VCaP (cell line): ENCODE measurements around the gene TNFRSF6B.
A peak's percentile ranks its signal among the peaks of the same experiment; 100 is the strongest.

ENCODE experiments used
- H3K27ac ChIP-seq: fragments of 450-650 bp; 2 replicates; pipeline ENCODE4 v1.5.1; 2017
- TF ChIP-seq, protein P1 (sequence below): fragments of 450-650 bp; conservative IDR thresholded peaks from 2 replicates; pipeline ENCODE4 v1.5.1; 2017; ENCODE audit warnings: mild to moderate bottlenecking, moderate library complexity

Gene TNFRSF6B

DNA sequence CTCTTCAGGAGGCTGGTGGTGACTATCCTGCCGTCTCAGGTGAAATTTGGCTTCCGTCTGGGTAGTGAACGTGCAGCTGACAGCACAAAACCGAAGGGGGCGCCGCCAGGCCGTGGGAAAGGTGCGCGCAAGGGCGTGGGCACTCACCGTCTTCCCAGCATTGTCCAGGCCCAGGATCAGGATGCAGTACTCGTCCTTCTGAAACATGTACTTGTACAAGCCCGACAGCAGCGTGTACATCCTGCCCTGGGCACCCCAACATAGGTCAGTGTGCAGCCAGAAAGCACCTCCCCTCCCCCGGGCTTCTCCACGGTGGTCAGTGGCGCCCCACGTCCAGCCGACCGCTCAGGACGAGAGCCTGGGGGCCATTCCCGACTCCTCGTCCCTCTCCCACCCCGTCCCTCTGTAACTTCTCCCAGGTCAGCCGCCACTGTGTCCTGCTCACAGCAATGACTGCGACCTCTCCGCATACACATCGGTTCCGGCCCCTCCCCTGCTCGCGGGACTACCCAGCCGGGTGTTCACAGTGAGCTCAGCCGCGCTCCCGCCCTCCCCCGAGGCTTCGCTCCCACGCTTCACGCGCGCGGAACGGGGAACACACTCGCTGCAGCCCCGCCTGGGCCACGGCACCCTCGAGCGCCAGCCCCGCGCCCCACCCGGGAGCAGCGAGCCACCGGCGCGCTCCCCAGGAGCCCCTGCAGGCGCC is 10.6 kb downstream of the TNFRSF6B start:
- peak overlapping the region; percentile 96 for H3K27ac ChIP-seq
- TF ChIP-seq, protein P1, sequence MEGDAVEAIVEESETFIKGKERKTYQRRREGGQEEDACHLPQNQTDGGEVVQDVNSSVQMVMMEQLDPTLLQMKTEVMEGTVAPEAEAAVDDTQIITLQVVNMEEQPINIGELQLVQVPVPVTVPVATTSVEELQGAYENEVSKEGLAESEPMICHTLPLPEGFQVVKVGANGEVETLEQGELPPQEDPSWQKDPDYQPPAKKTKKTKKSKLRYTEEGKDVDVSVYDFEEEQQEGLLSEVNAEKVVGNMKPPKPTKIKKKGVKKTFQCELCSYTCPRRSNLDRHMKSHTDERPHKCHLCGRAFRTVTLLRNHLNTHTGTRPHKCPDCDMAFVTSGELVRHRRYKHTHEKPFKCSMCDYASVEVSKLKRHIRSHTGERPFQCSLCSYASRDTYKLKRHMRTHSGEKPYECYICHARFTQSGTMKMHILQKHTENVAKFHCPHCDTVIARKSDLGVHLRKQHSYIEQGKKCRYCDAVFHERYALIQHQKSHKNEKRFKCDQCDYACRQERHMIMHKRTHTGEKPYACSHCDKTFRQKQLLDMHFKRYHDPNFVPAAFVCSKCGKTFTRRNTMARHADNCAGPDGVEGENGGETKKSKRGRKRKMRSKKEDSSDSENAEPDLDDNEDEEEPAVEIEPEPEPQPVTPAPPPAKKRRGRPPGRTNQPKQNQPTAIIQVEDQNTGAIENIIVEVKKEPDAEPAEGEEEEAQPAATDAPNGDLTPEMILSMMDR, result peak; percentile 73

DNA sequence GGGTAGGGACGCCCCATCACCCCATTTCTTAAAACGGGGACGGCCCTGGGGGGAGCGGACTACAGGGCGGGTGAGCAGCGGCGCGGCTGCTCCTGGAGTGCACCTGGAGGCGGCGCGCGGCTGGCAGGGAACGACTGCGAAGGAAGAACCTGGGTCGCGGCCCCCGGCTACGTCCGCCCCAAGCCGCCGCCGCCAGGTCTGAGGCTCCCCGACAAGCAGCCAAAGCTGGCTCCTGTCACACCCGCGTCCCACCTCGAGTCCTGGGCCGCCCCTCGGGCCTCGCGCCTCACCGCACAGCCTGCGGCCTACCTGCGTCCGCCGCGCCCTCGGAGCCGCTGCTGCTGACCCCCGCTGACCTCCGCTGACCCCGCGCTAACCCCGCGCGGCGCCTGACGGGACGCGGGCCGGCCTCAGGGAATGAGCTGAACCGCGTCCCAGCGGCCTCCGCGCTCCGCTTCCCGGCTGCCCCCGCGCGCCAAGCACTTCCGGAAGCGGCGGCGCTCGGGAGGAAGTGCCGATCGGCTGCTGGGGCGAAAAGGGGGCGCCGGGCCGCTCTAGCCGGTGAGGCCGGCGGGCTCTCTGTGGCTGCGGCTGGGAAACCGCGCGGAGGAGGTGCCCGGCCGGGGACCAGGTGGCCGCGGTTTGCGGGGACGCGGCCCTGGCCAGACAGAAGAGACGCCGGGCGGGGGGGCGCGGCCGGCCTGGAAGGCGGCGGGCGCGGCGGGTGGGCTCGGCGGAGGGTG is 11.3 kb downstream of the TNFRSF6B start, which contains the start of the genes ARFRP1 and ZGPAT:
Gene ARFRP1 (minus strand): TSS at position 419 of the 743 bp plus-strand sequence. CDS start 885 bp downstream, outside the sequence.
Gene ZGPAT (plus strand): TSS at position 482 of the 743 bp plus-strand sequence. CDS start 542 bp downstream, outside the sequence.
- TF ChIP-seq, protein P1, result no peak
- H3K27ac ChIP-seq, result peak within 1 kb of the TSS; percentile 96

DNA sequence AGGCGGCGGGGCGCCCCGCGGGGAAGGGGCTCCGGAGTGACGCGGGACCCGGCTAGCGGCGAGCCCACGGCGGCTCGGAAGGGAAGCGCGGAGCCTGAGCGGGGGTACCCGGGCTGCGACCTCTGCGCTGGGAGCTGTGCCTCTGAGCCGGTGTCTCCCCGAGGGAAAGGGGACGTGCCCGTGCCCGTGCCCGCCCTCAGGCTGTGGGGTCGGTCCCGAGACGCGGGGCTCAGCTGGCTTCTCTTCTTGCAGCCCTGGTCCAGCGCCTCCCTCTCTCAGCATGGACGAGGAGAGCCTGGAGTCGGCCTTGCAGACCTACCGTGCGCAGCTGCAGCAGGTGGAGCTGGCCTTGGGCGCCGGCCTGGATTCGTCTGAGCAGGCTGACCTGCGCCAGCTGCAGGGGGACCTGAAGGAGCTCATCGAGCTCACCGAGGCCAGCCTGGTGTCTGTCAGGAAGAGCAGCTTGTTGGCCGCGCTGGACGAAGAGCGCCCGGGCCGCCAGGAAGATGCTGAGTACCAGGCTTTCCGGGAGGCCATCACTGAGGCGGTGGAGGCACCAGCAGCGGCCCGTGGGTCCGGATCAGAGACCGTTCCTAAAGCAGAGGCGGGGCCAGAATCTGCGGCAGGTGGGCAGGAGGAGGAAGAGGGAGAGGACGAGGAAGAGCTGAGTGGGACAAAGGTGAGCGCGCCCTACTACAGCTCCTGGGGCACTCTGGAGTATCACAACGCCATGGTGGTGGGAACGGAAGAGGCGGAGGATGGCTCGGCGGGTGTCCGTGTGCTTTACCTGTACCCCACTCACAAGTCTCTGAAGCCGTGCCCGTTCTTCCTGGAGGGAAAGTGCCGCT is 12.1 kb downstream of the TNFRSF6B start:
- H3K27ac ChIP-seq, result peak overlapping the region; percentile 96

DNA sequence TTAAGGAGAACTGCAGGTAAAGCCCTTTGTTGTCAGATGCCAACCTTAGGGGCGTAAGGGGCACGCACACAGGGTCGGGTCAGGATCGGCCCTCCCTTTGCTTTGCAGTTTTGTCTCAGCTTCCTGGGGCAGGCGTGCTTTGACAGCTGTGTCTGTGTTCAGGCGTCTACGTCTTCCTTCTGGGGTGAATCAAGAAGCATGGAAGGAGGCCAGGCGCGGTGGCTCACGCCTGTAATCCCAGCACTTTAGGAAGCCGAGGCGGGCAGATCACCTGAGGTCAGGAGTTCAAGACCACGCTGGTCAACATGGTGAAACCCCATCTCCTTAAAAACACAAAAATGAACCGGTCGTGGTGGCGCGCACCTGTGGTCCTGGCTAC is 12.7 kb downstream of the TNFRSF6B start:
- peak overlapping the region; percentile 96; the same call in 1 of the 2 replicates for H3K27ac ChIP-seq
- TF ChIP-seq, protein P1, result no peak

More for the DNA sequence above, 12.1 kb downstream of the TNFRSF6B start:
- TF ChIP-seq, protein P1, result no peak

DNA sequence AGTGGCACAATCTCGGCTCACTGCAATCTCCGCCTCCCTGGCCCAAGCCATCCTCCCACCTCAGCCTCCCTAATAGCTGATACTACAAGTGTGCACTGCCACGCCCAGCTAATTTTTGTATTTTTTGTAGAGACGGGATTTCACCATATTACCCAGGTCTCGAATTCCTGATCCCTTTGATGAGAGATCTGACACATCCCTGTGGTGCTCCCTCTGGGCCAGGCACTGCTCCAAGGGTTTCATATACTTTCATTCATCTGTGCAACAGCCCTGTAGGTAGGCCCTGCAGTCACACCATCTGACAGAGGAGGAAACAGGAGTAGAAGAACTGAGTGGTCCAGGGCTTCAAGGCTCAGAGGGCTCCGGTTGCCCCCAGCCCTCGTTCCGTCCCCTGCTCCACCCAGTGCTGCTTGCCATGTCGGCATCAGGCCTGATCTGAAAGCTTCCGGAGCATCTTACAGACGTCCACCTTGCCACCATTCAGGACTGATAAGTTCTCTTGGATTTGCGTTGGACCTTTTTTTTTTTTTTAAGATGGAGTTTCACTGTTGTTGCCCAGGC is 14.7 kb downstream of the TNFRSF6B start:
- TF ChIP-seq, protein P1, result no peak

DNA sequence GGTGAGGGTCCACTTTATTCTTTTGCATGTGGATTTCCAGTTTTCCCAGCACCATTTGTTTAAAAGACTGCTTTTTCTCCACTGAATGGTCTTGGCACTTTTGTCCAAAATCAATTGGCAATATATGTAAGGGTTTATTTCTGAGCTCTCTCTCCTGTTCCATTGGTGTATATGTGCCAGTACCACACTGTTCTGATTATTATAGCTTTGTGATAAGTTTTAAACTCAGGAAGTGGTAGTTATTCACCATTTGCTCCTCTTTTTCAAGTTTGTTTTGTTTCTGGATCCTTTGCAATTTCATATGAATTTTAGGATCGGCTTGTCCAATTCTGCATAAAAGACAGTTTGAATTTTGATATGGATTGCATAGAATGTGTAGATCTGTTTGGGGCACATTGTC is 15.7 kb downstream of the TNFRSF6B start:
- TF ChIP-seq, protein P1, result no peak
- H3K27ac ChIP-seq, result no peak overlapping the region

More for the DNA sequence above, 14.7 kb downstream of the TNFRSF6B start:
- no peak overlapping the region for H3K27ac ChIP-seq
